Stimulated activated CD8-positive, alpha-beta memory T cell treated with anti-CD3 and anti-CD28 coated beads, Interleukin-15, amount 100 ng/mL, for 1 hour (primary cell): ENCODE measurements around the gene ASCL4.

ENCODE experiments used
- DNase-seq: peaks from one replicate; pipeline ENCODE4 v3.0.0-alpha.2; 2020; ENCODE audit warnings: low read depth

The ASCL4 gene

GRCh38 chr12:107778383-107779025 lies 4.0 kb downstream of the ASCL4 start:
- no peak for DNase-seq

GRCh38 chr12:107779077-107779831 lies 4.8 kb downstream of the ASCL4 start:
- no peak for DNase-seq

- DNase-seq = no peak
Measured at GRCh38 chr12:107780298-107780697, 5.8 kb downstream of the ASCL4 start.

- DNase-seq = no peak
Measured at GRCh38 chr12:107782067-107782466, 7.6 kb downstream of the ASCL4 start.

- no peak for DNase-seq
Measured at GRCh38 chr12:107783406-107784376, 9.2 kb downstream of the ASCL4 start.

GRCh38 chr12:107788281-107788680 lies 13.8 kb downstream of the ASCL4 start:
- no peak for DNase-seq

GRCh38 chr12:107788690-107789458 lies 14.4 kb downstream of the ASCL4 start:
- no peak for DNase-seq

GRCh38 chr12:107791465-107792089 lies 17.1 kb downstream of the ASCL4 start:
- DNase-seq = no peak

GRCh38 chr12:107794451-107794850 lies 19.9 kb downstream of the ASCL4 start:
- no peak for DNase-seq

- DNase-seq = no peak
Measured at GRCh38 chr12:107798580-107798979, 24.1 kb downstream of the ASCL4 start.

GRCh38 chr12:107801150-107801549 lies 26.6 kb downstream of the ASCL4 start:
- DNase-seq = no peak

- no peak for DNase-seq
Measured at GRCh38 chr12:107803092-107803491, 28.6 kb downstream of the ASCL4 start.

GRCh38 chr12:107805488-107806180 lies 31.1 kb downstream of the ASCL4 start:
- DNase-seq = no peak

GRCh38 chr12:107807471-107808150 lies 33.1 kb downstream of the ASCL4 start:
- DNase-seq = no peak

GRCh38 chr12:107817250-107817649 lies 42.7 kb downstream of the ASCL4 start:
- DNase-seq = no peak

GRCh38 chr12:107818984-107819383 lies 44.5 kb downstream of the ASCL4 start:
- no peak for DNase-seq

GRCh38 chr12:107822356-107822755 lies 47.9 kb downstream of the ASCL4 start:
- no peak for DNase-seq
